Measurements from ENCODE around the gene DPF1. TPM values are rescaled to one million over a fixed set of nuclear protein-coding genes. Genes with fewer than 3 reads are reported as not detected.

Gene DPF1
- total RNA-seq, 1 donor from 2014 or later: 1.3 TPM

DNA sequence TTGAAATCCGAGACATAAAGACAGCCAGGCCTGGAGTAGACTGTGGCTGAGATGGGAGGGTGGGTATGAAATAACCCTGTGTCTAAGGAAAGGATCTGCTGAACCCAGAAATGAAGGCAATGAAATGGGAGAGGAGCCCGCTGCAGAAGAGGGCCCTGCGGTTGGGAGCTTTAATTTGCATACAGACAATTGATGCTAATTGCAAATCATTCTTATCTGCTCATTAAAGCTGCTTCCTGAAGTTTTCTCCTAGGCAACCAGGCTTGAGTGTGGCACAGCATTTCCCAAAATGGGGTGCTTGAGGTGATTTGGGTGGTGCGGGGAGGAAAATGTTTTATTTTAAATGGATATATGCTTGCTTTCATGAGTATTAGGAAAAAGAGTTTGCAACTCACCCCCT is 55.4 kb downstream of the DPF1 start:
- DNase-seq (ENCODE audit: low read depth, low spot score): no peak

DNA sequence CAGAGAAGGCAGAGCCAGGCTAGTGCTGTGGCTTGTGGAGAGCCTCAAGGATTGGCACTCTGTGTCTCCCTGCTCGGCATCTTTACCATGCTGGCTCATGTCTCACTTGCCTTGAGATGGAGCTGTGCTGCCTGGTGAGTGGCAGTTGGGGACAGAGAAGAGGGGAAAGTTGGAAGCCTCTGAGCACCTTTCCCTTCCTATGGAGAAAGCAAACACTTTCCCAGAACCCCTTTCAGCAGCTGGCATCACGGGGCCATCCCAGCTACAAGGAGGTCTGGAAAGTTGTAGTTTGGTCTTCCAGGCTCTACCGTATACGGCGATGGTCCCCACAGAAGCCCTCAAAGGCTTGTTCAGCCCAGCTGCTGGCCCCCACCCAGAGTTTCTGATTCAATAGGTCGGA is 58.7 kb downstream of the DPF1 start:
- DNase-seq (ENCODE audit: low read depth, low spot score): no peak

DNA sequence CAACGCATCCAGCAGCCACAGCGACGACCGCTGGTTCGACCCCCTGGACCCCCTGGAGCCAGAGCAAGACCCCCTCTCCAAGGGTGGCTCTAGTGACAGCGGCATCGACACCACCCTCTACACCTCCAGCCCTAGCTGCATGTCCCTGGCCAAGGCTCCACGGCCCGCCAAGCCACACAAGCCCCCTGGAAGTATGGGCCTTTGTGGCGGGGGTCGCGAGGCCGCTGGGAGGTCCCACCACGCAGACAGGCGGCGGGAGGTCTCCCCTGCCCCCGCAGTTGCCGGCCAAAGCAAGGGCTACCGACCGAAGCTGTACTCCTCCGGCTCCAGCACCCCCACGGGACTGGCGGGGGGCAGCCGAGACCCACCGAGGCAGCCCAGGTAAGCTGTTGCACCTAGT is 59.5 kb downstream of the DPF1 start:
- no peak for DNase-seq (ENCODE audit: low read depth, low spot score)

DNA sequence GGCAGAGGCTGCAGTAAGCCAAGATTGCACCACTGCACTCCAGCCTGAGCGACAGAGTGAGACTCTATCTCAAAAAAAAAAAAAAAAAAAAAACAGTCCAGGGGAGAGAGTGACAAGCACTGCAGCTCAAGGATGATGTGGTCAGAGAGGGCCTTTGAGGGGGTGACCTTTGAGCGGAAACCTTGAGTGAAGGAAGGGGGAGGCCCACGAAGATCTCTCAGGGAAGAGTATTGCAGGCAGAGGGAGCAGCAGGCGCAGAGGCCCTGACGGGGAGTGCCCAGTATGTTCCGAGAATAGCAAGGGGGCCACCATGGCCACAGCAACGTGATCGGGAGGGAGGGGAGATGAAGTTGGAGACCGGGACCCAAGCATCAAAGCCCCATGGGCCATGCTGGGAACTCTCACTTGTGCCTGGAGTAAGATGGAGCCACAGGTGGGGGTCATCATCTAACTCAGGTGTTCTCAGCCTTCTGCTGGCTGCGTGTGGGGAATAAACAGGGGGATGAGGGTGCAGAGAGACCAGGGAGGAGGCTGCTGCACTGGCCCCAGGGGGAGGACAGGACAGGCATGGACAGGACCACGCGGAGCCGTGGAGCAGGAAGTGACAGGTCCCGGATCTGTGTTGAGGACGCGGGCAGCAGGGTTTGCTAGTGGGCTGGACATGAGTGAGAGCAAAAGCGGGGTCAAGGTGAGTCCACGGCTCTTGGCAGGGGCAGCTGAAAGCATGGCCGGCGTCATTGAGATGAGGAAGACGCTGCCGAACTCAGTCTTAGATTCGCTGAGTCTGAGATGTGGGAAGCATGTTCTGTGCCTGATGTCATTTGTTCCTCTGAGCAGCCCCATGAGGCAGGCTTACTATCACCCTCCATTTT is 60.4 kb downstream of the DPF1 start:
- DNase-seq (ENCODE audit: low read depth, low spot score): no peak

DNA sequence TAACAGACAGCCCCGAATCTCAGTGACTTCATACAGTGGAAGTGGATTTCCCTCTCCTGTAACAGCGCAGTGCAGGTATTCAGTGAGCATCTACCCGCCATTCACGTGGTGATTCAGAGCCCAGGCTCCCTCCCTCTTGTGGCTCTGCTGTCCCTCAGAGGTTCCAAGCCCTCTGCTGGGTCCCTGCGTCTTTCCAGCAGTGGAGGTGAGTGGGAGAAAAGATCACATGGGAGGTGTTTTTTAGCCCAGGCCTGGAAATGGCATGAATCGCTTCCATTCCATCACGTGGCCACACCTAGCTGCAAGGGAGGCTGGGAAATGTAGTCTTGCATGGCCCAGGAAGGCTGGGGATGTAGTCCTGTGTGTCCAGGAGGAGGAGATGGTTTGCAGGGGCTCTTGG is 61.4 kb downstream of the DPF1 start:
- DNase-seq (ENCODE audit: low read depth, low spot score): no peak

DNA sequence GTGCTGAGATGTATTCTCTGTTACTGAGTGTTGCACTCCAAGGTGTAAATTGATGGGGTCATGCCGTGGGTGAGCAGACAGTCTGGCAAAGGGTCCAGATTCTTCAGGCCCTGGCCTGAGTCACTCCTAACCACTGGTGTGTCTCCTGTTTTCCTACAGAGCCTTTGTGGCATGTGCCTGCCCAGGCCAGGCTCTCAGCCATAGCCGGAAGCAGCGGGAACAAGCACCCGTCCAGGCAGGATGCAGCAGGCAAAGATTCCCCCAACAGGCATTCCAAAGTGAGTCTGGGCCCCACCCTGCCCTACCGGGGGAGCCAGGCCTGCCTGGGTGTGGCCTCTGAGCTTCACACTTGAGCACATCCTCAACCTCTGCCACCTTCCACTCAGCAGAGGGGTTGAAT is 61.9 kb downstream of the DPF1 start:
- no peak for DNase-seq (ENCODE audit: low read depth, low spot score)

Other genes starting within 250 kb of the DPF1 start
- gene PPP1R14A, start 32.2 kb upstream of the DPF1 start, total RNA-seq: 0.66 and 3.0 TPM in 2 replicates
- gene SPINT2, start 40.4 kb upstream of the DPF1 start, total RNA-seq: 5.9 and 12.6 TPM in 2 replicates
- 27.9 and 33.4 TPM in 2 replicates for gene C19orf33, start 80.0 kb upstream of the DPF1 start, total RNA-seq
- gene YIF1B, start 91.7 kb upstream of the DPF1 start, total RNA-seq: 78.7 and 98.5 TPM in 2 replicates
- gene KCNK6, start 95.6 kb upstream of the DPF1 start, total RNA-seq: 7.0 and 13.7 TPM in 2 replicates
- gene CATSPERG, start 111.6 kb upstream of the DPF1 start, total RNA-seq: 0.73 and 2.3 TPM in 2 replicates
- 316 and 323 TPM in 2 replicates for gene PSMD8, start 150.3 kb upstream of the DPF1 start, total RNA-seq
- 0.33 and 0.35 TPM in 2 replicates for gene GGN, start 163.8 kb upstream of the DPF1 start, total RNA-seq
- 3.4 and 3.6 TPM in 2 replicates for gene SPRED3, start 164.5 kb upstream of the DPF1 start, total RNA-seq
- gene FAM98C, start 178.9 kb upstream of the DPF1 start, total RNA-seq: 7.7 and 8.2 TPM in 2 replicates
- not detected in 2 replicates for gene RASGRP4, start 202.0 kb upstream of the DPF1 start, total RNA-seq
- gene RYR1, start 209.5 kb upstream of the DPF1 start, total RNA-seq: 0.26 TPM in 1 of 2 replicates, not detected in the other